KG1 (cell line): ENCODE measurements around the gene CAP2.

Experiments used
- DNase-seq: peaks from one replicate; lab custom pipeline; 2025; lab: John Stamatoyannopoulos, UW

CAP2 gene

DNA sequence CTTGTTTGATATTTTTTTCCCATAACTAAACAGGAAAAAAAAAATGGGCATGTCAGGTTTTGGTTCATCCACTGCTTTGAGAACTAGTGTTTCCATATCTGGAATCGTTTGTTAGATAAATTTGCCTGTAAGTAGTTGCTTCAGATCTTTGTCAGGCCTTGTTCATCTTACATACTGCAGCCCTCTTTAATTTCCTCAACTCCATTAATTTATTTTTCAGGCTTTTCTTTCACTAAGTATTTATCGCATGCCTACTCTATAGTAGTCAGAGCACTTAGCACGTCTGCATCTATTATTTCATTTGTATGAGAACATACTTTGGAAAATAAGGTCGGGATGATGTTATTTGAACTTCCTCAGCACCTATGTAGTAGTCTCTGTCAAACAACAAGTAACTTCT lies 80.9 kb downstream of the CAP2 start:
- no peak for DNase-seq

DNA sequence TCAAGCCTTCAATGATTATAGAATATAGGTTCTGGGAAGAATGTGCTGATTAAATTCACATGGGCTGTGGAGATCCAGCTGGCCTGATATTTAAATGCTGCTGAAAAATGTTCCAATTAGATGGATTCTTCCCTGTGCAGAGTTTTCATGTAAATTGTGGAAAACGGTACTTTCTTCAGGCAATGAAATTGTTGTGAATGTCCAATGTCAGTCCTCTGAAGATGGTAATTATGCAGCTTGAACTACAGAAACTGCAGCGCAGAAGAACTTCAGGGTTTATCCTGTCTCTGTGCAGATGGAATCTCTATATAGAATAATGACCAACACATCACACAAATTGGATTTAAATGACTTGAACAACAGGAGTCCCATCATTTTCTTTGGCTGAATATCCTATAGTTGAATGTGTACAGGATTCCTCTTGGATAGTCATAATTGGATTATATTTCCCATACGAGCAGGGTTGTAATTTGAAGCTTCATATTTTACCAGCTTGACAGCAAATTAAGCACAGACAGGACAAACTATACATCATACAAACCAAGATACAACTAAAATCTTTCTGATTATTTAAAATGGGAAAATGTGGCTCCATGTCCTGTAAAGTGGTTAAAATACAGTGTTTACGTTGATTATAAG lies 82.3 kb downstream of the CAP2 start:
- no peak for DNase-seq

DNA sequence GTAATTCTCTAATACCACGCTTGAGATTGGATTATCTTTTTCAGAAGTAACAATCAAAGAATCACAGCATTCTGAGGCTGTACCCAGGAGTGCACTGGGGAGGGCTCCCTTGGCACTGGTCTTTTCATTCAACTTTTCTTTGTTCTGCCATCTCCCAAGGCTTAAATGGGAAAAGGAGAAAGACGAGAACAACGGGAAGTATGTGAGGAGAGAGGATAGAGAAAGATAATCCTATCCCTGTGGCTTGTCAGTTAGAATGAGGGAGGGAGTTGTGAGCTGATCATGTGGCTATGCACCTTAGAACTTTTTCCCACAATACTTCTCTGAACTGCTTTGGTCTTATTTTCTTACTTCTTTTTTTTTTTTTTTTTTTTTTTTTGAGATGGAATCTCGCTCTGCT lies 83.1 kb downstream of the CAP2 start:
- DNase-seq = no peak

DNA sequence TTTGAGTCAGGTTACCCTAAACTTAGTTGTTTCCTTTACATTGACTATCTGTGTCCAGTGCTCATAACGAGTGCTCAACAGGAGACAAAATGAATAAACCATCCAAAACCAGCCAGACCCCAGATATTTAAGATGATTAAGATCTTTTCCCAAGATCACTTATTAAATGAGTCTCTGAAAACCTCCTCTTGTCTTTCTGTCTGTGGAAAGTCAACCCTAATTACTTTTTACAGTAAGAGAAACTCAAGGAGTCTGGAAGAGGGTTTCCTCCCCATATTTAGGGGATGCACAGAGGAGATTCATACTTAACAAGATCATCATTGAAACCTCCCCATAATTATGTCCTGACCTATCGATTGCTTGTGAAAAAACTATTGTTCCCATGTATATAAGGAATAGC lies 84.0 kb downstream of the CAP2 start:
- DNase-seq = no peak

DNA sequence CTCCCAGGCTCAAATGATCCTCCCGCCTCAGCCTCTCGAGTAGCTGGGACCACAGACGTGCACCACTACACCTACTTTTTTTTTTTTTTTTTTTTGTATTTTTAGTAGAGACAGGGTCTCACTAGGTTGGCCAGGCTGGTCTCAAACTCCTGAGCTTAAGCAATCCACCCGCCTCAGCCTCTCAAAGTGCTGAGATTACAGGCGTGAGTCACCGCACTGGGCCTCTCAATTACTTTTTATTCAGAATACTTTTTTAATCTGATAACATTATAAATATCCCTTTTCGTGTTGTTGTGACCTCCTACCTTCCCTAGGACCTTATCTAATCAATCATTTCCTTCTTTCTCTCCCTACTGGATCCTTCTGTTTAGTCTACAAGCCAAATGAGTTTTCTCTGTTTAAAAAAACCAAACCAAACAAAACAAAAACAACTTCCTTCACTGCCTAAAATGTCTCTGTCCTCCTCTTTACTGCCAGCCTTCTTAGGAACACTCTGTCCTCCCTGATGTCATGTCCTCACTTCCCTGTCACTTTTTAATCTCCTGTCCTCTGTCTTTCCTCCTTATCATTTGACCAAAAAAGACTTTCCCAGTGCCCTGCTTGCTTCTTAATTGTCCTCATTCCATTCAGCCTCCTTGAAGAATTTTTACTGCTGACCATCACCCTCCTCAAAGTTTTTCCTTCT lies 85.0 kb downstream of the CAP2 start:
- no peak for DNase-seq

DNA sequence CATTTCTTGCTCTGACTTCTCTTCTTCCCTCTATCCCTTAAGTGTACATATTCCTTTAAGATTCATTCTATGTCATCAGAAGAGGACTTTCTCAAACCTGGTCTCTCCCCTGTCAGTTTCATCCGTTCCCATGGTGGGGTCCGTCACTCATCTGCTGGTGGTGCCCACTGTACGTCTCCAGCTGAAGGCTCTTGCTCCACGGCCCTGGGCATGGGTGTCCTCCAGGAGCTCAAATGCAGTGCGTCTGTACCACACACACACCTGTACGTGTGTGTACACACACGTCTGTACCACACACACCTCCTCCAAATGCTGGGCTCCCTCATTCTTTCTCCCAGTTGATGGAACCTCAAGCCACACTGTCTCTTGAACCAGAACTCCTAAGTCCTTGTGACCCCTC lies 85.6 kb downstream of the CAP2 start:
- no peak for DNase-seq

DNA sequence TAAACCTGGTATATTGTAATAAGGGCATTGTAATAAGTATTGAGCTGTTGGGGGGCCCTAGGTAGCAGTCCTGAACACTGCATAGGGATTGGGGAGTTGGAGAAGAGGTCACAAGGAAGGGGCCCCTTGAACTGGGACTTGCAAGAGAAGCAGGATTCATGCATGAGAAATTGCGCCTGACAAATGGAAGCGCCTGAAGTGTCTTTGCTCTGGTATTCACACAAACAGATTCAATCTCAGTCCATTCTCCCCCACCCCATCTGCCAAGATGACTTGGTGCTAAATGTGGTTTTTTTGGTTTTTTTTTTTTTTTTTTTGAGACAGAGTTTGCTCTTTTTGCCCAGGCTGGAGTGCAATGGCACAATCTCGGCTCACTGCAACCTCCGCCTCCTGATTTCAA lies 87.1 kb downstream of the CAP2 start:
- no peak for DNase-seq

DNA sequence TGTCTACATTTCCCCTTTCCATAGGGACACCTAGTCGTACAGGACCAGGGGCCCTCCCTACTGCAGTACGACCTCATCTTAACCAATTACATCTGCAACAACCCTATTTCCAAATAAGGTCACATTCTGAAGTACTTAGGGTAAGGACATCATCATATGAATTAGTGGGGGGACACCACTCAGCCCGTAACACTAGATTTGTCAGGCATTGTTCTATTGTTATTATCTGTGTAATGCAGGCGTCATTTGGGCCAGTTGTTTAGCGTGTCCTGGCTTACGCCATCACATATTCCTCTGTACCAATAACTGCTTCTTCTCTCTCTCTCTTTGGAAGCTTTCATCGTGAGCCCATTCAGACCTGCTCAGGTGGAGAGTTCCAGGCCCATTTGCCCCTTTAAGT lies 89.3 kb downstream of the CAP2 start:
- DNase-seq = no peak

DNA sequence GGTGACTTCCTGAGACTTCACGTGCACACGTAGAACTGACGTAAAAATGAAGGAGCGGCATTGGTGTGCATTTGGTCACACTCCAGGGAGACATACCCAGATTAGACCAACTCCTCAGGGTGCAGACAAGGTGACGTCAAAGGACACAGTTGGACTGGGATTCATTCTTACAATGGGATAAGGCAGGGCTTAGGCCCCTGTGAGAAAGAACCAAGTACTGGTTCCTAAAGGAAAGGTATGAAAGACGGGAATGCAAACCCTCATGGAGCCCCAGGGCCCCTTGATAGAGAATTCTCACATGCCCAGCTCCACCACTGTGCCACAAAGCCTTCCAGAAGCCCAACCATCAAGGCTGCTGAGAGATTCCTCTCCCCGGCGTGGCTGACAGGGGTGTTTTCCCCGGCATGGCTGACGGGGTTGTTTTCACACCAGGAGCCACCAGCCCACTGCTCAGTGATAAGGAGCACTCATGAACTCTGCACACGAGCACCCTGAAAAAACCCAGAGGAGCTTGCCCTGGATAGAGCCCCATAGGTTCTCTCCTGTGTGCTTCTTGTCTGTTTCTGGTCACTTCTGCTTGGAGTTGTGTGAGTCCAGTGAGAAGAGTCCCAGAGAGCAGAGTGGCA lies 90.1 kb downstream of the CAP2 start:
- DNase-seq = no peak

DNA sequence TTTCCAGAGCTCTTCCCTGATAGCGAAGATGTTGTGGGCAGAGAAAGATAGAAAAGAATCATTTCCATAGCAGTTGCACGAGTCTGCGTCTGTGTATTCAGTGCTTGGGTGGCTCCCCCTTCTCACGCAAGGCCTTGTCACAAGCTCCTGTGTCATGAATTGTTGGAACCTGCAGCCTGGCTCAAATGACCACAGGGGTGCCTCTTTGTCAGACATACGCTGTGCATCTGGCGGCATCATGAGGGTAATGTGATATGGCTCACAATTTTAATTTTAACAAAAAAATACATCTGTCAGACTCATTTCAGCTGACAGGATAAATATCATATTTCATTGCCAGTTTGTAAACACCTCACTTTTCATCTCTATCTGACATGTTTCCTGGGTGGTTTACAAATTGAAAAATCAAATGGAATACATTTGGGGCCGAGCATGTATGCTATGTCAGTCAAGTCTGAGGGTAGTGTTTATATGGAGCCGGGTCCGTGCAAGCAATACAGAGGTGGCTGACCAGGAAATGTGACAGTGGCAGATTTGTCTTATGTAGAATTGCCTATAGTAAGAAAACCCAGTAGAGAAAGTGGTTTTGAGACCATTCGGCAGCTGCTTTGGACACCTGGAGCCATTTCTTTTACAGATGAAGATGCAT lies 90.9 kb downstream of the CAP2 start:
- DNase-seq = no peak

DNA sequence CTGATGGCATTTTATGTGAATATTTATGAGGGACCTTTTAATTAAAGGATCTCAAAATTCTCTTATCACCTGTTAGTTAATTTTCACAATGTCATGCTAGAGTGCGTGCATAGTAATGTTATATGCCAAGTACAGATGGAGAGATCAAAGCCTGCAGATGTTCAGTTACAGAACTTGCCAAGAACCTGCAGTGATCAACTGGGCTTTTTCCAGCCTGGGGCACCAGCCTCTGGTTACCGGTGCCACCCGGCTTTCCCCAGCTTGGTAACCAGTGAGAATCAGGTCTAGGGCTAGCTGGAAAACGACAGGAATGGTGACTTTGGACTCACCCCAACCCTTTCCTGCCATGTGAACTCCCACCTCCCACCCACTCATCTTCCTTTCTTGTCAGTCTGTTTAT lies 91.8 kb downstream of the CAP2 start:
- DNase-seq = no peak

DNA sequence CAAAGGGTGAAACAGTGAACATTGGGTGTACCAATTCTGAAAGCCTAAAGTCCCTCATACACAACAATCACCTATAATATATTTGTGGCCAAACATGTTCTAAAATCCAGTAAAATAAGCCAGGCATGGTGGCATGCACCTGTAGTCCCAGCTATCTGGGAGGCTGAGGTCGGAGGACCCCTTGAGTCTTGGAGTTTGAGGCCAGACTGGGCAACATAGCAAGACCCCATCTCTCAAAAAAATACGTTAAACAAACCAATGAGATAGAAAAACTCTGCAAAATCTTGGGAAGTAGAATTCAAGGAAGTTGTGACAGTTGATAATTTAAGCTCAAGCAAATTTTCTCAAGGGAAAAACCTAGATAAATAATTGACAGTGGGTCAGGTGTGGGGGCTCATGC lies 92.6 kb downstream of the CAP2 start:
- no peak for DNase-seq

DNA sequence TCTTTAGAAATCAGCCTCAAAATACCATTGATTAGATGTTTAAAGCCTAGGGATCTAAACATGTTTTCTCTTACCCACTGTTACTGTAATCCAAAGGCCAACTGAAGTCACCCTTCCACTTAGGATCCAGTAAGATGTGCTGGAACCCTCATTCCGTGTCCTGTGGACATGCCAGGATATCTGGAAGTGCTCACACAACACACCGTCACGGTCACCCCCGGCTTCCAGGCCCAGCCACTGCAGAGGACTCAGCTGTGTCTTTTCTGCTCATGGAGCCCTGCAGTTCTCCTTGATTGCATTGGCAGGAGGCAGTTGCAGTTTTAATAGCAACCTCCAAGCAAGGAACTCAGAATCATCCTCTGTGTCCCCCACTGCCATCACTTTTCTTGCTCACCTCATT lies 93.3 kb downstream of the CAP2 start:
- no peak for DNase-seq

DNA sequence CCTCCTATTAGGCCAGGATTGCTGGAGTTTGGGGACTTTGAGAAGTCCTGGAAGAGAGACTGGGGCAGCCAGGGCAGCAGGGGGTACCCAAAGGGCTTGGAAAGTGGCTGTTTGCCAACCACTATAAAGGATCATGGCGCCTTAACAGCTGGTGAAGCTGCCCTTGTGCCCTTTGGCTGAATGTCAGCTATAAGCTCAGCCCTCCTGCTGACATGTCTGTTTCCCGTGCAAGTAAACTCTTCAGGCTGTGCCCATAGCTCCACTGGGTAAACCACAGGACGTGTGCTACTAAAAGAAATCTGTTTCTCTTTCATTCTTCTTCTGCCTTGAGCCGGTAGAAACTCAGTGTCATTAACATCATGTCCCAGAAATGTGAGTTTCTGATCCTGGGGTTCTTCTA lies 97.3 kb downstream of the CAP2 start:
- no peak for DNase-seq

DNA sequence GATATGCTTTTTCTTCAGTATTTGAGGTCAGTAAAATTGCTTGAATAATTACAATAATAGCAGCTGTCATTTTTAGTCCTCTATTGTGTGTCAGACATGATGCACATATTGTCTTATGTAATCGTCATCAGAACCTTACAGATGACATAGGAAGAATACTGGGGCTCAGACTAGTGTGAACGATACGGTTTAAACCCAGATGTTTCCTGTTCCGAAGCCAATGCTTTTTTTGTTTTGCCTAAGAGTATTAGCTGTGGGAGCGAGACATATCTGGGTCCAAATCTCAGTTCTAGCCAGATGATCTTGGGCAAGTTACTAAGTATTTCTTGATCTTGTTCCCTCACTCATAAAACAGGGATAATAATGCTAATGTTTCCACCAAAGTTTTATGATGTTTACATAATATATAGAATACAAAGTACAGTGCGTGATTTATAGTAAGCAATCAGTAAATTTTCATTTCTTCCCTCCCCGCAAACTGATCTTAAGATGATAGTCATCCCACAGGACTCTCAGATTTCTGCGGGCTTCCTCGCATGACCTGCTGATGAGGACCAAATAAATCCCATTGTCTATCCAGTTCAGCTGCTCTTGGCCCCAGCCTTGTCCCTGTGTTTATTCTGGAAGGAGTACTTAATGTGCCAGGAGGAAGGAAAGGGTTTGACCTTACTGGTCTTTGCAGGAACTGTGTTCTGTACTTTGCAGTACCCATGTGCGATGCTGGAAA lies 98.2 kb downstream of the CAP2 start:
- DNase-seq = no peak

DNA sequence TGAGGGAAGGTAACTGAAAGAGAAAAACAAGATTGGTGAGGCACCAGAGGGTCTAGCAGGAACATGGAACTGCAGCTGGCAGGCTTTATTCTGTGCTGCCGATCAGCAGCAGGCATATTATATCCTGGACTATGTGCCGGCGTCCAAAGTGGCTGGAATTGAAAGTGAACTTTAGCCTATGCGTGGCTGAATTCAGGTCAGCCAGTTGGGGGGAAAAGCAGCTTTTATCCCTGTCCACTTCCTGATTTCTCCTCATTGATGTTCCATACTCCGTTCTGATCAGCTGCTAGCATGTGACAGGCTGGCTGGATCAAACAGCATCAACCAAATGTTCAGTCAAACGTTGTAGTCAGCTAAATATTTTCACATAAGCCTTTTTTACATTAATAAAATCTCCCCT lies 99.0 kb downstream of the CAP2 start:
- DNase-seq = no peak

DNA sequence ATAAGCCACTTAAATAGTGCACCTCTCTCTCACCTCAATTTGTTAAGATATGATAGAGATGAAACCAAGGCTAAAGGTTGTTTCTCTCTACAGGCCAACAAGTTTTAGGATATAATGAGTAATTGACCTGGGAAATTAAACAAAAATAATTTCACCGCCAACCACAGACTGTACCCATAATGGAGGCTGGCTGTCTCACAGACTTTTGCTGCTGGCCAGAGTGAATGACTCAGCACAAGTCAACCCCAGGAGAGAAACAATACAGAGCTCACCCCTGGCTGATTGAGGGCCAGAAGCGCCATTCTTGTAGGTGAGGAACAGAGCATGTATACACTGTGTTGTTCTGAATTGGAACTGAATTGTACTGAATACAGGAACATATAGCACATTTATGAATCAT lies 99.9 kb downstream of the CAP2 start:
- DNase-seq = no peak

DNA sequence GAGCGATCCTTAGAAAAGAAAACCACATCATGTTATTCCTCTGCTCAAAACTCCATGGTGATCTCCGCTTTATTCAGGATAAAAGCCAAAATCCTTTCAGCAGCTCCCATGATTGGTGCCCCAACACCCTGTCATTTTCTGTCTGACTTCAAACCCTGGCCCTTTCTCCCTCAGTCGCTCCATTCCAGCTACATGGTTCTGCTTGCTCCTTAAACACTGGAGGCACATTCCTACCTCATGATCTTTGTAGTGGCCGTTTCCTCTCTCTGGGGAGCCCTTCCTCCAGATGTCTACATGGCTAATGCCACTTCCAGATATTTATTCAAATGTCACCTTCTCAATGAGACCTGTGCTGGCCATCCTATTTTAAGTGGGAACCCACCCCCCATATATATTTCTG lies 100.8 kb downstream of the CAP2 start:
- no peak for DNase-seq

DNA sequence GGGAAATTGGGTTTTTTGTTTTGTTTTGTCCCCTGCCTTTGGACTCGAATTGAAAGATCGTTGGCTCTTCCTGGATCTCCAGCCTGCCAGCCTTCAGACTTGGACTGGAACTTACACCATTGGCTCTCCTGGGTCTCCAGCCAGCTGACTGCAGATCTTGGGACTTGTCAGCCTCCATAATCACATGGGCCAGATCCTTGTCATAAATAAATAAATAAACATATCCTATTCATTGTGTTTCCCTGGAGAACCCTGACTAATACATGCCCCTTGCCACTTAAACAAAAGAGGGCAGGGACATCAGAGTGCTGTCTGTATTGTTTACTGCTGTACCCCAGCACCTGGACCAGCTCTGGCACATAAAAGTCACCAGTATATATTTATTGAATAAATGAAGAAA lies 101.5 kb downstream of the CAP2 start:
- DNase-seq = no peak

DNA sequence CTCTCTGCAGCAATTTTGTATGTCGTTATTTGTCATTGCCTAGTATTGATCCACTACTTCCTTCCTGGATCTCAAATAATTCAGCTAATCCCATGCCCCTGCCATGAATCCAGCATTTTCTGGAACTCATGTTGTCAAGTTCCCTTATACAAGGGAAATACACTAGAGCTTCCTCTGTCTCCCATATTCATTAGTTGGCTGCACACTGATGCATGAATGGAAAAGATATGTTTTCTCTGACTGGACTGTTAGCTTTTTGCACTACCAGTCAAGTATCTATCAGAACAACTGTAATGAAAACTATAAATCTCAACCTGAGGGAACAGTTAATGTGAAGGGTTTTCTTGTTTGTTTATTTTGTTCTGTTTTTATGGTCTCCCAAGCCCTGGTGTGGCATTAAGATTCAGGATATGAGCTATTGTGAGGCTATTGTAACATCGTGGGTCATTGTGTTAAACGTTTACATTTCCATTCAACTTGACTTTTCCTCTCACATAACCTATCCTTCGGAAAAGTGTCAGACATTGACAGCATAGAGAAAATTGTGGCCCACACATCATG lies 104.2 kb downstream of the CAP2 start:
- DNase-seq = no peak

DNA sequence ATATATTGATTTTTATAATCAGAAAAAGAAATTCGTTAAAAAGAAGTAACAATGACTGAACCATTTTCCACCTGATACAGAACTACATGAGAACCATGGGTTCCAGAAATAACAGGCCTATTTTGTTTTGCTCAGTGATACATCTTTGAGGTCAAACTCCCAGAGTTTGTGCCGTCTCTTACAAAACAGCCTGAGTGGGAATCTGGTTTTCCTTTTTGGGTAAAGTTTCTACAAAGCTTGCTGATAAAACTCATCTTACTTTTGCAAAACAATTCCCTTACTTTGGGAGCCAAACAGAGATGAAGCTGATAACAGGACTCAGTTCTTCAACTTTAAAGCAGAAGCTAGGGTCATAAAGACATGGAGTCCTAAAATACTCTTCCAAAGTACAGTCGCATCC lies 108.0 kb downstream of the CAP2 start:
- no peak for DNase-seq

DNA sequence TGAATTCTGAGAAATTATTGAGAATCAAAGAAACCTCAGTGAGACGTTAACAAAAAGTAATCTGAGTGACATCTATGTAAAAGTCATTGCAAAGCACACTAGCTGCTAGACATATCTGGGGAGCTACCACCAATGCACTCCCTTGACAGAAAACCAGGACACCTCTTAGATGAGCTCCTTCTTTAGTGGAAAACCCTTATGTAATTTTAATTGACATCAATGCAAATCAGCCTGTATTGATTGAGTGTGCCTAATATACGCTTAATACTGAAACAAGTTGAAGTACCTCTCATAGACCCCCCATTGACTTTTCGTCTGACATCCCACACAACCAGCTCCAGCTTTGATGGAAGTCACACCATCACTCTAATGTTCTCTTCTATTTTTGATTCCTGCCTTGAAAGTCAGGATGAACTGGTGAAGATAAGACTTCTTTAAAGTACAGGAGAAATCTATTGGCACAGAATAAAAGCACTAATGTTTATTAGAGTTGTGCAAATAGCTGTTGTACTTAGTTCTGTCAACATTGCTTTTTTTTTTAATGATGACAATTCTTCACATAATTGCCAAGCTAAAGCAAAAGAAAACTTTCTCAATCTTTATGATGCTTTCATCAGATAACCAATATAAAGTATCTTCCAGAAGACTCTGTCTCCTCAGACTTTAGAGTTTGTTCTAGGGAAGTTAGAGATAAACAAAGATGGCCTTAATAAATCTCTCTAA lies 108.7 kb downstream of the CAP2 start:
- DNase-seq = no peak
